NT2/D1 (cell line): ENCODE measurements around the gene PPIL4.
"Not testable (repeated sequence)": the region's sequence is repeated elsewhere in the genome, so short reads cannot be mapped to it uniquely, and the experiment has no call there.

Source experiments
- SUZ12 ChIP-seq: IDR thresholded peaks from 2 replicates; pipeline ENCODE4 v1.6.1; 2011; ENCODE audit not compliant: insufficient read length, insufficient read depth; ENCODE audit errors: extremely low read depth
- YY1 ChIP-seq: IDR thresholded peaks from 2 replicates; pipeline ENCODE4 v1.6.1; 2011; ENCODE audit not compliant: insufficient read length, insufficient read depth
- ZNF274 ChIP-seq: IDR thresholded peaks from 2 replicates; pipeline ENCODE4 v1.6.1; 2011; ENCODE audit warnings: mild to moderate bottlenecking, low read depth, low read length

GRCh38 chr6:149462712-149463111, 83.1 kb downstream of the PPIL4 start:
- TF ChIP-seq ZNF274, YY1, SUZ12: not testable (repeated sequence)
